Uterus (tissue), 2 donors: ENCODE results near the gene KCNQ2.

Experiments used
- POLR2A ChIP-seq, 2 donors: fragments of 450-650 bp; IDR thresholded peaks; one replicate each; pipeline ENCODE4 v1.6.1; 2016; ENCODE audit warnings: antibody characterized with exemption in 2 of 2, mild to moderate bottlenecking in 1 of 2, moderate library complexity in 1 of 2
- TF ChIP-seq, protein P1 (sequence below), 4 experiments: fragments of 200-600 bp in 2 of 4; fragments of 450-650 bp in 2 of 4; sonication (generic) in 2 of 4; IDR thresholded peaks; one replicate each; pipeline ENCODE4 v1.5.1; 2016 to 2019; ENCODE audit warnings: antibody characterized with exemption in 4 of 4, mild to moderate bottlenecking in 2 of 4, moderate library complexity in 1 of 4

DNA sequence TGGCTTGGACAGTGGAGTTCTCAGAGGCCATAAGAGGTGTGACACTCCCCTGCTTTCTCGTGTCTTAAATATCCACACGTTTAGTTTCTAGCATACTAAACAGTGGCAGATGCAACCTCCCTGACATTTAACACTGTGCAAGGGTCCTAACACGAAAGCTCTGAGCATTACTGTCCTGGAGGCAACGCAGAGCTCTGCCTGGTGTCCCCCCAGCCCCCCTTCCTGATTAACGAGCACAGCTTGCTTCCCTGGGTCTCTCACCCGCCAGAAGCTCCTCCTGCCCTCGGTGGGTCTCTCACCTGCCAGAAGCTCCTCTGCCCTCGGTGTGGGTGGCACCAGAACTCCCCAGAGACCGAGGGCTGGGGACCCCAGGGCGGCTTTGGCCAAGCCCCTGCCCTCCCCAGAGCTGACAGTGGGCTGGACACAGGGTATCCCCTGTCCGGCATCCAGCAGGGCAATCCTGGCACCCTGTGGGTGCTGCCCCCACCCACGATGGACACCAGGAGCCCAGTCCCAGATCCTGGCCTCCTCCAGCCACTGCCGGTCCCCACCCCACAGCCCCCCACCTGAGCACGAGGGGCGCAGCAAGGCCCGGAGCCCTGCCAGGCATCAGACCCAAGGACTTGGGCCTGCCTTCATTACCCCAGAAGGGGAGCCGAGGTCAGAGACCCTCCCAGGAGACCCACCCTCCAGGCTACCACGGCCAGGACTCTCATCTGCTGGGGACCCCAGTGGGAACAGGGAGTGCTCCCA is 12.4 kb upstream of the KCNQ2 start:
- TF ChIP-seq, protein P1, sequence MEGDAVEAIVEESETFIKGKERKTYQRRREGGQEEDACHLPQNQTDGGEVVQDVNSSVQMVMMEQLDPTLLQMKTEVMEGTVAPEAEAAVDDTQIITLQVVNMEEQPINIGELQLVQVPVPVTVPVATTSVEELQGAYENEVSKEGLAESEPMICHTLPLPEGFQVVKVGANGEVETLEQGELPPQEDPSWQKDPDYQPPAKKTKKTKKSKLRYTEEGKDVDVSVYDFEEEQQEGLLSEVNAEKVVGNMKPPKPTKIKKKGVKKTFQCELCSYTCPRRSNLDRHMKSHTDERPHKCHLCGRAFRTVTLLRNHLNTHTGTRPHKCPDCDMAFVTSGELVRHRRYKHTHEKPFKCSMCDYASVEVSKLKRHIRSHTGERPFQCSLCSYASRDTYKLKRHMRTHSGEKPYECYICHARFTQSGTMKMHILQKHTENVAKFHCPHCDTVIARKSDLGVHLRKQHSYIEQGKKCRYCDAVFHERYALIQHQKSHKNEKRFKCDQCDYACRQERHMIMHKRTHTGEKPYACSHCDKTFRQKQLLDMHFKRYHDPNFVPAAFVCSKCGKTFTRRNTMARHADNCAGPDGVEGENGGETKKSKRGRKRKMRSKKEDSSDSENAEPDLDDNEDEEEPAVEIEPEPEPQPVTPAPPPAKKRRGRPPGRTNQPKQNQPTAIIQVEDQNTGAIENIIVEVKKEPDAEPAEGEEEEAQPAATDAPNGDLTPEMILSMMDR (IDR thresholded peaks at IDR 0.05), result no peak
- no peak for TF ChIP-seq POLR2A (IDR thresholded peaks at IDR 0.05)
